OCI-LY7 (cell line): Measurements from ENCODE around the gene CD44. TPM values are rescaled to one million over a fixed set of nuclear protein-coding genes. Genes with fewer than 3 reads are reported as not detected.

Source experiments
- BruUV-seq: library from RNA; stranded (reverse); fragments of 400-500 nt; replicated peaks from 2 replicates; lab custom pipeline; 2021; lab: Mats Ljungman, UMichigan
- CTCF ChIA-PET: fragments of 300-600 bp; sonication (Branson Sonifier 250); formaldehyde crosslinking; loops from one replicate; lab custom pipeline; 2022; ENCODE audit warnings: antibody characterized with exemption; ENCODE audit not compliant: unreplicated experiment; lab: Charles Lee
- POLR2A ChIA-PET: fragments of 300-600 bp; sonication (Branson Sonifier 250); formaldehyde crosslinking; loops from one replicate; lab custom pipeline; 2022; ENCODE audit warnings: antibody characterized with exemption; lab: Charles Lee
- DNase-seq: peaks from one replicate; pipeline ENCODE4 v3.0.0-alpha.2; 2015; ENCODE audit warnings: low spot score
- H2AFZ ChIP-seq: fragments of 200-600 bp; sonication (generic), shearing (Covaris generic); 2 replicates; pipeline ENCODE4 v1.6.1; 2014; ENCODE audit warnings: mild to moderate bottlenecking, antibody characterized with exemption, low read length, moderate library complexity
- H3K27ac ChIP-seq: fragments of 200-600 bp; sonication (generic); 2 replicates; pipeline ENCODE4 v1.5.1; 2014; ENCODE audit warnings: mixed run types, low read depth, mild to moderate bottlenecking, moderate library complexity, low read length, inconsistent platforms; ENCODE audit not compliant: poor library complexity, severe bottlenecking
- H3K36me3 ChIP-seq: fragments of 200-600 bp; sonication (generic); 2 replicates; pipeline ENCODE4 v1.6.1; 2014; ENCODE audit warnings: mild to moderate bottlenecking, antibody characterized with exemption, low read length, moderate library complexity, mixed read lengths; ENCODE audit not compliant: insufficient read depth
- H3K4me1 ChIP-seq: fragments of 200-600 bp; sonication (generic); 2 replicates; pipeline ENCODE4 v1.5.1; 2014; ENCODE audit warnings: mild to moderate bottlenecking, low read length; ENCODE audit not compliant: insufficient read depth, poor library complexity, severe bottlenecking
- H3K4me2 ChIP-seq: fragments of 200-600 bp; sonication (generic); 2 replicates; pipeline ENCODE4 v1.6.1; 2014; ENCODE audit warnings: mild to moderate bottlenecking, low read length
- H3K4me3 ChIP-seq: fragments of 200-600 bp; sonication (generic); 2 replicates; pipeline ENCODE4 v1.5.1; 2014; ENCODE audit warnings: mild to moderate bottlenecking, low read depth, low read length; ENCODE audit not compliant: poor library complexity, severe bottlenecking
- H3K79me2 ChIP-seq: fragments of 200-600 bp; sonication (generic); 2 replicates; pipeline ENCODE4 v1.6.1; 2016; ENCODE audit warnings: low read depth, mild to moderate bottlenecking, low read length, moderate library complexity, mixed read lengths; ENCODE audit not compliant: insufficient read depth
- H3K9me2 ChIP-seq: fragments of 200-600 bp; sonication (generic); 2 replicates; pipeline ENCODE4 v1.6.1; 2016; ENCODE audit warnings: mild to moderate bottlenecking, low read length, mixed read lengths; ENCODE audit not compliant: insufficient read depth
- H3K9me3 ChIP-seq: fragments of 200-600 bp; sonication (generic); 2 replicates; pipeline ENCODE4 v1.6.1; 2014; ENCODE audit warnings: mild to moderate bottlenecking, mixed run types, low read length, mixed read lengths
- H4K20me1 ChIP-seq: fragments of 200-600 bp; sonication (generic); 2 replicates; pipeline ENCODE4 v1.6.1; 2014; ENCODE audit warnings: mild to moderate bottlenecking, antibody characterized with exemption, low read length, moderate library complexity, mixed read lengths; ENCODE audit not compliant: insufficient read depth
- CTCF ChIP-seq: fragments of 200-600 bp; sonication (generic); conservative IDR thresholded peaks from 2 replicates; pipeline ENCODE4 v1.5.1; 2014; ENCODE audit warnings: mild to moderate bottlenecking, antibody characterized with exemption, low read length, moderate library complexity, mixed read lengths
- EZH2phosphoT487 ChIP-seq: fragments of 200-600 bp; sonication (generic); IDR thresholded peaks from 2 replicates; pipeline ENCODE4 v1.6.1; 2018; ENCODE audit warnings: low read depth, borderline replicate concordance, mild to moderate bottlenecking, mixed run types, antibody characterized with exemption, low read length, moderate library complexity, mixed read lengths
- intact Hi-C: fragments of 100-400 bp; cut with micrococcal nuclease; formaldehyde crosslinking; loops from one replicate; pipeline ENCODE4 v1.10.0; 2022; ENCODE audit not compliant: unreplicated experiment
- total RNA-seq, 2 experiments: library from RNA; depleted of rRNA in 1 of 2; stranded (reverse); fragments of >200 nt in 1 of 2; shearing (Covaris generic) in 1 of 2; gene quantifications; 2 replicates each; pipeline ENCODE4 v1.2.3, GENCODE V29; 2014 to 2022

CD44 gene
- total RNA-seq, 2 experiments from 2014 or later: 0.55 TPM; not detected in 1

- POLR2A ChIA-PET: no interaction called here
- H3K4me3 ChIP-seq: no peak overlapping the region
- H3K27ac ChIP-seq: no peak overlapping the region
- no peaks in the 10 kb centered on the region for H3K36me3 ChIP-seq
- H2AFZ ChIP-seq: no peak overlapping the region
- H3K4me2 ChIP-seq: no peak overlapping the region
- no TSS peak for BruUV-seq
- CTCF ChIA-PET: no interaction called here
- H3K9me2 ChIP-seq: no peaks in the 10 kb centered on the region
- intact Hi-C loops: no loop called here
- no peaks in the 10 kb centered on the region for H4K20me1 ChIP-seq
- no peak for DNase-seq
- TF ChIP-seq CTCF (no peak), EZH2phosphoT487 (no peak)
- no peaks in the 10 kb centered on the region for H3K9me3 ChIP-seq
- no peaks in the 10 kb centered on the region for H3K4me1 ChIP-seq
- H3K79me2 ChIP-seq: no peaks in the 10 kb centered on the region
These were observed 111.7 kb downstream of the CD44 start for GRCh38 chr11:35250621-35251020.

GRCh38 chr11:35253237-35253636 lies 114.3 kb downstream of the CD44 start:
- Histone ChIP-seq H3K9me2 (no peaks in the 10 kb centered on the region), H3K4me1 (no peaks in the 10 kb centered on the region), H3K79me2 (no peaks in the 10 kb centered on the region), H3K4me2 (no peak overlapping the region), H3K27ac (no peak overlapping the region), H3K4me3 (no peak overlapping the region), H3K36me3 (no peaks in the 10 kb centered on the region), H2AFZ (no peak overlapping the region), H4K20me1 (no peaks in the 10 kb centered on the region), H3K9me3 (no peaks in the 10 kb centered on the region)
- DNase-seq: no peak
- intact Hi-C loops: no loop called here
- TF ChIP-seq EZH2phosphoT487 (no peak), CTCF (no peak)
- ChIA-PET POLR2A (no interaction called here), CTCF (no interaction called here)
- no TSS peak for BruUV-seq

- BruUV-seq: no TSS peak
- Histone ChIP-seq H3K4me3 (no peak overlapping the region), H3K36me3 (no peaks in the 10 kb centered on the region), H3K79me2 (no peaks in the 10 kb centered on the region), H3K4me2 (no peak overlapping the region), H3K27ac (no peak overlapping the region), H3K9me2 (no peaks in the 10 kb centered on the region), H4K20me1 (no peaks in the 10 kb centered on the region), H3K4me1 (no peaks in the 10 kb centered on the region), H2AFZ (no peak overlapping the region), H3K9me3 (no peaks in the 10 kb centered on the region)
- ChIA-PET POLR2A (interaction anchor here (0.7 kb wide), 1 partner anchor 83 kb away, joined by 3 read pairs; no protein-coding TSS in a partner anchor), CTCF (no interaction called here)
- DNase-seq: no peak
- intact Hi-C loops: no loop called here
- TF ChIP-seq CTCF (no peak), EZH2phosphoT487 (no peak)
These were observed 116.5 kb downstream of the CD44 start for GRCh38 chr11:35255514-35255913.
